ENCODE results near the gene PALD1.

- TF ChIP-seq CTCF (IDR thresholded peaks at IDR 0.05): peak; percentile 78 to 95 (median 89)
- TF ChIP-seq POLR2A (IDR thresholded peaks at IDR 0.05): no peak
- TF ChIP-seq EP300 (IDR thresholded peaks at IDR 0.05): no peak
Measured at GRCh38 chr10:70549962-70550458, 71.4 kb downstream of the PALD1 start.

Data from tibial nerve (tissue), 4 donors.